HG03159 (cell line): ENCODE results near the gene MPP3.

ENCODE experiments used
- ATAC-seq: cut with Tn5 transposase; IDR thresholded peaks from one replicate; pipeline ENCODE4 v1.9.1; 2021; ENCODE audit warnings: mild to moderate bottlenecking, moderate library complexity; ENCODE audit not compliant: unreplicated experiment

MPP3 gene

DNA sequence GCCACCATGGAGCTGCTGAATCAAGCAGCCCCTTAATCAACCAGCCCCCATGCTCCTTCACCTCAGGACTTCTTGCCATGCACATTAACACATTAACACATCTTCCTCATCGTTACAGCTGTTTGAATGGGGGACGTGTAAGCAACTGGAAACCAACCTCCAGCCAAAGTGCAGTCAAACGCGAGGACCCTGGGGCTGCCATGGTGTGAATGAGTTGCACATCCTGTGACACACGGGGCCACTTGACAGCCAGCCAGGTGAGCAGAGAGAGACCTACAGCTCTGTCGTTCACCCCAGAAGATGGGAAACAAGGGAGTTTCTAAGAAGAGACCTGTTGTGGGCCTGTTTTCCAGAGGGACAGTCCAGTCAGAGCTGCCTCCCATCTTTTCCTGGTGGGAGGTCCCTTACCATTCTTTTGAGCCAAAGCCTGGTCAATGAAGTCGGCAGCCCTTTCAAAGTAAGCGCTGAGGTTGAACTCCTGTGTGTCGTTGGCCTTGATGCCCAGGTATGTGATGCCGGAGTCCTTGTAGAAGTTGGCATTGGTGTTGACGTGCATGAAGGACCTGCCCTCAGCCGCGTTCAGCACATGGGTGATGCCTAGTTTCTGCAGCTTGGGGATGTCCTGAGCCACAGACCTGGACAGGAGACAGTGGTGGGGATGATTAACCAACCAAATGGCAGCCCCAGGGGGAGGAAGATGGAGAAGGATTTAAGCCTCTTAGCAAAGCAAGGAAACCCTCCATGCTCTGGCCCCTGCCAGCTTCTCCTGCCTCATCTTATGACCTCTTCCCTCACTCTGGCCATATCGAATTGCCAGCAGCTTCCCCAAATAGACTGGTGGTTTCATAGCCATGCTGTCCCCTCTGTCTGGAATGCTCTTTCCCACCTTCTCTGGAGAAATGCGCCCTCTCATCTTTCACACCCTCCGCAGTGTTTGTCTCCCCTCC is 58.4 kb downstream of the MPP3 start:
- no peak for ATAC-seq

GRCh38 chr17:43772877-43773648 is 59.9 kb downstream of the MPP3 start:
- ATAC-seq = no peak

- no peak for ATAC-seq
Measured at GRCh38 chr17:43771463-43771862, 61.5 kb downstream of the MPP3 start.

DNA sequence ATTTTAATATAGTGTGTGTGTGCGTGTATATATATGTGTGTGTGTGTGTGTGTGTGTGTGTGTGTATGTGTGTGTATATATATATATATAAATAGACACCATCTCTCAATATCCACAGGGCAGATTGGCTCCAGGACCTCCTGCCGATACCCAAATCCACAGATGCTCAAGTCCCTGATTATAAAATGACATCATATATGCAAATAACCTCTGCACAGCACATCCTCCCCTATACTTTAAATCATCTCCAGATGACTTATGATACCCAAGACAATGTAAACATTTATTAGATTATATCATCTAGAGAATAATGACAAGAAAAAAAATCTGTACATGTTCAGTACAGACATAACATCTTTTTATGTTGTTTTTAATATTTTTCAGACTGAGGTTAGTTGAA is 62.0 kb downstream of the MPP3 start:
- no peak for ATAC-seq

DNA sequence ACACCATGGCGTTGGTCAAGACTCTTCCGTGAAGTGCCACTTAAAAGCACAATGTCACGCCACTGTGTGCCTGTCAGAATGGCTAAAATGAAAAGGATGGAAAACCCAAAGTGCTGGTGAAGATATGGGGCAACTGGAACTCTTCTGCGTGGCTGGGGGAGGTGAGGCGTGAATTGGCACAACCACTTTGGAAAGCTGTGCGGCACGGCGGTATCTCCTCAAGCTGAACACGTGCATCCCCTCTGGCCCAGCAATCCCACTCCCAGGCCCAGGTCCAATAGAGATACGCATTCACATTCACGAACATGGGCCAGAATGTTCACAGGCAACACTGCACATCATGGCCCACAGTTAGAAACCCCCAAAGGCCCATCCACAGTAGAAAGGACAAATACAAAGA is 63.1 kb downstream of the MPP3 start:
- no peak for ATAC-seq

DNA sequence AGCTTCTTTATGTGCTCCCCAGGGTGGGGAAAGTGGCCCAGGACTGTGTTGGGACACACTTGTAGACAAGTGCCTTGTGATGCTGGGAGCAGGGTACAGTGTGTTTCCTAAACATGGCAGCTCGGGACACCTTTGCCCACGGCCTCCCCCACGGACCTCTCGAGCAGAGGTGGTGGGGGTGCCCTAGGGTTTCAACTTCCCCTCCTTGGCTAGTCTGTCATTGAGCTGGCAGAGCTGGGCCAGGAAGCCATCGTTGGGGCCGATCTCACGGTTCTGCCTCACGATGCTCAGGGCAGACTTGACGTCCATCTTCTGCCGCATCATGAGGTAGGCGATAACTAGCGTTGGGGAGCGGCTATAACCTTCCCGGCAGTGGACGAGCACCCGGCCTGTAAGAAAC is 63.5 kb downstream of the MPP3 start:
- ATAC-seq = no peak

DNA sequence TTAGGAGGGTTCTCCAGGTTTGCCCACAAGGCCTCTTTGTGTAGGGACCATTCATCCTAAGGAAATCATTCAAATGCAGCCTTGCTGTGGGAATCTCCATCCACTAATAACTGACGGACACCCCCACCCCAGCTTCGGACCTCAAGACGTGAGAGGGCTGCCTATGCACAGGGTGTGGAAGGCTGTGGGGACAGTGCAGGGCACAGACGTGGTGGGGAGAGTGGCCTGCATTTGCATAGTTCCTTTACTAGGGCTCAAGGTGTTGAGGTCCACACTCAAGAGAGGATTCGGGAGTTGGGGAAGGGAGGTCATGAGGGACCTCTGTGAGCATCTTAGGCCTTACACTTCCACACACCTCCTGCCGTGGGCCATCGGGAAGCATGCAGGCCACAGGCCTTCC is 64.0 kb downstream of the MPP3 start:
- no peak for ATAC-seq

DNA sequence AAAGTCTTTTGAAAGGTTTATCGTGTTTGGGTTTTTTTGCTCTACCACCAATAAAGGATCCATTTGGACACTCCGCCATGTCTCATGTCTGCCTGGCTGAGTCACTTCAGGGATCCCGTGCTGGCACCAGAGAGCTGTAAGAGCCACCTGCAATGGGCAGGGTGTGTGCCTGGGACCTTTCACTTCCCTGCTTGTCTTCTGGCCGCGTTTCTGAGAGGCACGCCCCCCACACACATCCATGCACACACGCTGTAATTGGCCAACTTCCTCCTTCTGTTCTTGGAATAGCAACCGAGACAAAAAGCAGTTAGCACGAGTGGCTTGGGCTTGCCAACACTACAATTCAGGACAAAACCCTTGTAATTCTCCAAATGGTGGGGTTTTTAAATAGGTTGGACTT is 64.6 kb downstream of the MPP3 start:
- ATAC-seq = no peak

GRCh38 chr17:43767713-43768059 is 65.3 kb downstream of the MPP3 start:
- no peak for ATAC-seq

DNA sequence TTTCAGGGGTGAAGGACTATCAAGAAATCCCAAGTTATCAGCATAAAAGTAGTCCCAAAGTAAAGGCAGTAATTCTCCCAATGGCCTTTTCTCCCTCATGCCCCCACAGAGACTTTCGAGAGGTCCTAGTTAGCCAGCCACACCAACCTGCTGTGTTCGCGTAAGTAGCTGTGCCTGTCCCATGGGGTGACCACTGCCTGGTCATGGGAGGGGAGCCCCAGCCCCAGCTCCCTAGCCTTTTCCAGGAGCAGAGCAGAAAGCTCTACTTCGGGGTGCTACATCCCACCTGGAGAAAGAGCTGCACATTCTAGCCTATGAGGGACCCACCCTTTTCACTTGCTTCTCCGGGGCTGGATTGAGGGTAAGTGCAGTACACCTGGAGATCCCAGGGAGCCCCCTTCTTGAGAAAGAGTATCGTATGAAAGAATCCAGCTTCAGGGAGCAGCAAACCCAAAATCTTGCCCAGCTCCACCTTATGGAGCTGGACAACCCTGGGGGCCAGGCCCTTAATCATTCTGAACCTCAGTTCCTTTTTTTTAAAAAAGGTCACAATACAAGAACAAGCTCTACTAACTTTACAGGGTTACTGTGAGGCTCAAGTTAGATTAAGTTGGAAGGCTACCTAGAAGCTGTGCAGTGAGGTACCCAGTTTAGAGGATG is 65.8 kb downstream of the MPP3 start:
- no peak for ATAC-seq

- no peak for ATAC-seq
Measured at GRCh38 chr17:43766413-43767052, 66.4 kb downstream of the MPP3 start.

GRCh38 chr17:43760254-43760852 is 72.6 kb downstream of the MPP3 start:
- no peak for ATAC-seq

DNA sequence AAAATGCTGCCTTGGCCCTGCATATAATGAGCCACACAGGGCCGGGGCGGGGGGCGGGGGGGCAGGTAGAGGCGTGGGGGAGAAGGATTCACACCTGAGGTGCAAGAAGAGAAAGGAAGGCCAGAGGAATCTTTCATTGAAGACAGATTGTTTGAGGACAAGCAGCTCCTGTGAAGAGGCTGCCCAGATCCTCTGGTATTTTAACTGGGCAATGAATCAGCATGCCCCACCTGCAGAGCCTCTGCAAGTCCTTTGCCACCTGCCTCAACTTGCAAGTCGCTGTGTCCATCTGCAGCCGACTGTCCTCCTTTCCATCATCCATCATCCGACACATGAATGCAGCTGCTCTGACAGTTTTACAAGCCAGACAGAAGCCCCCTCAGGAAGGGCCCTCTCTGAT is 73.1 kb downstream of the MPP3 start:
- ATAC-seq = no peak

- ATAC-seq = no peak
Measured at GRCh38 chr17:43758497-43759174, 74.3 kb downstream of the MPP3 start, which contains the start of gene SOST. Gene SOST, minus strand, starts transcription at chr17:43758791. Its CDS starts 50 bp downstream, at chr17:43758741.

- no peak for ATAC-seq
Measured at GRCh38 chr17:43758086-43758485, 74.9 kb downstream of the MPP3 start.

GRCh38 chr17:43757171-43757660 is 75.7 kb downstream of the MPP3 start:
- ATAC-seq = no peak

DNA sequence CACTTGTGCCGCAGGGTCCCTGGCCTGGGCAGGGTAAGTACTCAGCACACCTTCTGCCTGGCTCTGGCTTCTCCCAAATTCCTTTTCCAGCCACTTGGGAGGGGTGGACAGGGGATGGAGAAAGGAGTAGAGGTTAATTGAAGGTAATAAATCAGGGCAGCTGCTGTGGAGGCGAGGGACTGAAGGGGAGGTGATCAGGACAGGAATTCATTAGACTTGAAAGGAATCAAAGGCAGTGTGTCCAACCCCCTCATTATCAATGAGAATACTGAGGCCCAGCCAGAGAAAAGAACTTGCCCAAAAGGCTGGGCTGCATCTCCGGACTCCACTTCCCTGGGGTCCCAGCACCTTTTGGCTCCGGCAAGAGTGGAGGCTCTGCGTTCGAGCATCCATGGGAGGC is 76.7 kb downstream of the MPP3 start:
- ATAC-seq = no peak

- no peak for ATAC-seq
Measured at GRCh38 chr17:43755389-43755875, 77.5 kb downstream of the MPP3 start.

DNA sequence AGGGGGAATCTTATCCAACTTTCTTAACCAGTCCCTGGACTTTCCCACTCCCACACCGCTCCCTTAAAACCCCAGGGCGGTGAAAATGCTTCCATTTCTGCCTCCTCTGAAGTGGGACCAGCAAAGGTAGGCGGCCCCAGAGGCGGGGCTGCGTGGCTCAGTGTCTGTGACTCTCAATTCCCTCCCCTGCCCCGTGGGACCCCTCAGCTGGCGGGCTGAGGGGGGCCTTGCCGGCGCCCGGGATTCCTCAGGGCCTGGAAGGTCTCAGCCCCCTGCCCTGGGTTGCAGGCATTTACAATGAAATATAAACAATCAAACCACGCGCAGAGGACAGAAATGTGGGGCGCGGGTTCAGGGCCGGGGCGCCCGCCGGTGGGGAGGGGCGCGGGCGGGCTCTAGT is 78.0 kb downstream of the MPP3 start:
- ATAC-seq = no peak
